ENCODE measurements around the gene APOL4.

DNA sequence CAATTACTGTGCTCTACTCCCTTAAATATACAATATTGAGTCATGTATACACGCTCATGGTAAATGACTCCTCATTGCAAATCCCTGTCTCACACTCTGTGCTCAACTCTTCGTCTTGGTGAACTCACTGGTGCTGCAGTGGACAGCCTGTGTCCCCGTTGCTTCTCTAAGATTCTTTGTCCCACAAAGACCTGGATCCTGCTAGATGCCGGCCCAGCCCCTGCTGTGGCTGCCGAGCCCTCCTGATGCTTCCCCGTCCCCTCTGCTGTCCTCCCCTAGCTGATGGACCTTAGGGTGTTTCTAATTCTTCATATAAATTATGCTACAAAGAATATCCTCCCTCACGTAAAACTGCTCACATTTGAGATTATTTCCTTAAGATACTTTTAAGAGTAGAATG, 32.2 kb upstream of the APOL4 start:
- TF ChIP-seq POLR2A (IDR thresholded peaks at IDR 0.05) (no peak), EP300 (IDR thresholded peaks at IDR 0.05) (no peak)
- TF ChIP-seq, protein P1, sequence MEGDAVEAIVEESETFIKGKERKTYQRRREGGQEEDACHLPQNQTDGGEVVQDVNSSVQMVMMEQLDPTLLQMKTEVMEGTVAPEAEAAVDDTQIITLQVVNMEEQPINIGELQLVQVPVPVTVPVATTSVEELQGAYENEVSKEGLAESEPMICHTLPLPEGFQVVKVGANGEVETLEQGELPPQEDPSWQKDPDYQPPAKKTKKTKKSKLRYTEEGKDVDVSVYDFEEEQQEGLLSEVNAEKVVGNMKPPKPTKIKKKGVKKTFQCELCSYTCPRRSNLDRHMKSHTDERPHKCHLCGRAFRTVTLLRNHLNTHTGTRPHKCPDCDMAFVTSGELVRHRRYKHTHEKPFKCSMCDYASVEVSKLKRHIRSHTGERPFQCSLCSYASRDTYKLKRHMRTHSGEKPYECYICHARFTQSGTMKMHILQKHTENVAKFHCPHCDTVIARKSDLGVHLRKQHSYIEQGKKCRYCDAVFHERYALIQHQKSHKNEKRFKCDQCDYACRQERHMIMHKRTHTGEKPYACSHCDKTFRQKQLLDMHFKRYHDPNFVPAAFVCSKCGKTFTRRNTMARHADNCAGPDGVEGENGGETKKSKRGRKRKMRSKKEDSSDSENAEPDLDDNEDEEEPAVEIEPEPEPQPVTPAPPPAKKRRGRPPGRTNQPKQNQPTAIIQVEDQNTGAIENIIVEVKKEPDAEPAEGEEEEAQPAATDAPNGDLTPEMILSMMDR (IDR thresholded peaks at IDR 0.05), result no peak
